Neural cell (in vitro differentiated cells): ENCODE measurements around the gene MEAF6.

Source experiments
- CTCF ChIP-seq: fragments of 450-650 bp; IDR thresholded peaks from 2 replicates; pipeline ENCODE4 v1.5.1; 2014; ENCODE audit warnings: antibody characterized with exemption, mild to moderate bottlenecking, moderate library complexity; ENCODE audit not compliant: poor library complexity, severe bottlenecking
- EP300 ChIP-seq: fragments of 450-650 bp; conservative IDR thresholded peaks from 2 replicates; pipeline ENCODE4 v1.6.1; 2014; ENCODE audit warnings: antibody characterized with exemption, mild to moderate bottlenecking, moderate library complexity; ENCODE audit not compliant: poor library complexity, severe bottlenecking
- EZH2 ChIP-seq: fragments of 200-600, 300-800 bp; shearing (Covaris generic), sonication (generic); IDR thresholded peaks from 2 replicates; pipeline ENCODE4 v1.6.1; 2014; ENCODE audit warnings: antibody characterized with exemption, low read length, borderline replicate concordance, mild to moderate bottlenecking; ENCODE audit not compliant: insufficient read depth, poor library complexity, severe bottlenecking
- POLR2AphosphoS5 ChIP-seq: IDR thresholded peaks from 2 replicates; pipeline ENCODE4 v1.6.1; 2012
- RAD21 ChIP-seq: fragments of 450-650 bp; conservative IDR thresholded peaks from 2 replicates; pipeline ENCODE4 v1.6.1; 2014; ENCODE audit warnings: antibody characterized with exemption, mild to moderate bottlenecking, moderate library complexity
- REST ChIP-seq: IDR thresholded peaks from 2 replicates; pipeline ENCODE4 v1.6.1; 2012; ENCODE audit warnings: borderline replicate concordance
- SMC3 ChIP-seq: fragments of 450-650 bp; conservative IDR thresholded peaks from 2 replicates; pipeline ENCODE4 v1.6.1; 2014; ENCODE audit warnings: antibody characterized with exemption, mild to moderate bottlenecking, moderate library complexity; ENCODE audit not compliant: poor library complexity

GRCh38 chr1:37506740-37507139 is 7.8 kb downstream of the MEAF6 start:
- no peak for TF ChIP-seq EP300
- no peak for TF ChIP-seq SMC3
- no peak for TF ChIP-seq POLR2AphosphoS5
- TF ChIP-seq CTCF: no peak
- no peak for TF ChIP-seq EZH2
- TF ChIP-seq RAD21: no peak
- no peak for TF ChIP-seq REST
